ENCODE data around the gene SLC27A5. TPM values are rescaled to one million over a fixed set of nuclear protein-coding genes. Genes with fewer than 3 reads are reported as not detected.

Gene SLC27A5
- total and polyA plus RNA-seq, 11 donors, result 1.8 to 9.1 (median 3.7) TPM

DNA sequence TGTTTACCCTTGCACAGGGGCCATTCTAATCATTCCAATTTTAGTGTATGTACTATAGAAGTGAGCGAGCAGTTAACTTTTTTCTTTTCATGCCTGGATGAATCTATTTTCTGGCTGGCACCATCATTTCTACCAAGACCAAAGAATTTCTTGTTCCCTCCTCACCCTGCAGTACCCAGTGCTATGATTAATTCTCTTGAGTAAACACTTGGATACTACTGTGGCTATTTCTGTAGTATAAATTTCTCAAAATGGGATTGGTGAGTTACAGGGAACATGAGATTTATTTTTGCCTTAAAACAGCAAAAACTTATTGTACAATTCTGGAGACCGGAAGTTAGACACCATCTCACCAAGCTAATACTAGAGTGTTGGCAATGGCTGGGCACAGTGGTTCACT lies 28.0 kb downstream of the SLC27A5 start:
- 82 to 95% (median 86%) methylated on average over 2 of the region's 2 CpGs for WGBS, 4 donors
- ATAC-seq, result no peak
- Histone ChIP-seq H3K36me3 (peaks cover 0 to 24% (median 10%) of the 10 kb centered on the region in 9 donors), H3K4me3 (no peak overlapping the region), H3K27me3 (no peaks in the 10 kb centered on the region), H3K27ac (no peak overlapping the region), H3K4me1 (no peaks in the 10 kb centered on the region), H3K9me3 (no peaks in the 10 kb centered on the region)
- intact Hi-C loops (cut with DNase I), result no loop called here
- no peak for DNase-seq
- TF ChIP-seq, protein P1, sequence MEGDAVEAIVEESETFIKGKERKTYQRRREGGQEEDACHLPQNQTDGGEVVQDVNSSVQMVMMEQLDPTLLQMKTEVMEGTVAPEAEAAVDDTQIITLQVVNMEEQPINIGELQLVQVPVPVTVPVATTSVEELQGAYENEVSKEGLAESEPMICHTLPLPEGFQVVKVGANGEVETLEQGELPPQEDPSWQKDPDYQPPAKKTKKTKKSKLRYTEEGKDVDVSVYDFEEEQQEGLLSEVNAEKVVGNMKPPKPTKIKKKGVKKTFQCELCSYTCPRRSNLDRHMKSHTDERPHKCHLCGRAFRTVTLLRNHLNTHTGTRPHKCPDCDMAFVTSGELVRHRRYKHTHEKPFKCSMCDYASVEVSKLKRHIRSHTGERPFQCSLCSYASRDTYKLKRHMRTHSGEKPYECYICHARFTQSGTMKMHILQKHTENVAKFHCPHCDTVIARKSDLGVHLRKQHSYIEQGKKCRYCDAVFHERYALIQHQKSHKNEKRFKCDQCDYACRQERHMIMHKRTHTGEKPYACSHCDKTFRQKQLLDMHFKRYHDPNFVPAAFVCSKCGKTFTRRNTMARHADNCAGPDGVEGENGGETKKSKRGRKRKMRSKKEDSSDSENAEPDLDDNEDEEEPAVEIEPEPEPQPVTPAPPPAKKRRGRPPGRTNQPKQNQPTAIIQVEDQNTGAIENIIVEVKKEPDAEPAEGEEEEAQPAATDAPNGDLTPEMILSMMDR (IDR thresholded peaks at IDR 0.05), result no peak
- TF ChIP-seq POLR2A (IDR thresholded peaks at IDR 0.05), result no peak

DNA sequence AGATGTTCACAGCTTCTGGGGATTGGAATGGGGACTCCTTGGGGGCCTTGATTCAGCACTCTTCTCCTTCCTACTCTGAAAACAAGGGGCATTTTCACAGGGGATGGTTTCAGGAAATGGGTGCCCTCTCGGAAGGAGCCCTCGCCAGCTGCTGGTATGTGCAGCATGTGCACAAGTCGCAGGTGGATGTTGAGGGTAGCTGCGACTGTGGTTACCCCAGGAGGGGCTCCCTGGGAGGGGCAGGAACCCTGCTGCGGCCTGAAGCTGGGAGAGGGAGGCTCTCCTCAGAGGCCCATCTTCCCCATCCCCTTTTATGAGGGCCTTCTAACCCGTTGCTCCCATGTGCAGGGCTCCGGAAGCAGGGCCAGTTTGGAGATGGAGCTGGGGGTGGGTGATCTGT lies 29.4 kb downstream of the SLC27A5 start:
- Histone ChIP-seq H3K4me3 (no peak overlapping the region), H3K4me1 (peaks cover 0 to 1% (median 0%) of the 10 kb centered on the region in 12 donors), H3K27me3 (no peaks in the 10 kb centered on the region), H3K27ac (no peak overlapping the region), H3K36me3 (peaks cover 0 to 24% (median 10%) of the 10 kb centered on the region in 9 donors), H3K9me3 (no peaks in the 10 kb centered on the region)
- no peak for TF ChIP-seq POLR2A (IDR thresholded peaks at IDR 0.05)
- TF ChIP-seq, protein P1 (IDR thresholded peaks at IDR 0.05), result no peak
- intact Hi-C loops (cut with DNase I), result no loop called here
- 87 to 92% (median 90%) methylated on average over 7 of the region's 7 CpGs for WGBS, 4 donors
- DNase-seq (no peak), ATAC-seq (no peak)

DNA sequence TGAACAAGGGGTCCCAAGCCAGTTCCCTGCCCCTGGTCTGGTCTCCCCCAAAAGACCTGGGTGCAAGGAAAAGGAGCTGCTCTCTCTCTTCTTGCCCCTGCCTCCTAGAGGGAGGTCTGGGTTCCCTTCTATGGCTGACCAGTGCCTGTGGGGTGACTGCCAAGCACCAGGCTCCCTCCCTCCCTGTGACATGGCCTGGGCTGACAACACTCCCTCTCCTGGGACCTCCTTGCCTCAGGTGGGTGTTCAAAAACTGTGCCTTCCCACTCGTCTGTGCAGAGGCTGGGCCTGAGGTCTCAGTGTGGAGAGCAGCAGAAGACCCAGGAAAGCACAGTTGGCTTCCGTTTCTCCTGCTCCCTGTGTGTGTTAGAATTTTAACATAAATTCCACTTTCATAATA lies 31.0 kb downstream of the SLC27A5 start:
- 79 to 89% (median 85%) methylated on average over 2 of the region's 2 CpGs for WGBS, 4 donors
- H3K27me3 ChIP-seq, result no peaks in the 10 kb centered on the region
- peaks cover 0 to 24% (median 10%) of the 10 kb centered on the region in 9 donors for H3K36me3 ChIP-seq
- H3K4me1 ChIP-seq, result peaks cover 0 to 13% (median 8%) of the 10 kb centered on the region in 12 donors
- ATAC-seq, result no peak
- intact Hi-C loops (cut with DNase I), result no loop called here
- H3K4me3 ChIP-seq, result no peak overlapping the region
- H3K27ac ChIP-seq, result no peak overlapping the region
- no peak for DNase-seq
- no peaks in the 10 kb centered on the region for H3K9me3 ChIP-seq
- TF ChIP-seq POLR2A (IDR thresholded peaks at IDR 0.05), result no peak
- TF ChIP-seq, protein P1 (IDR thresholded peaks at IDR 0.05), result no peak

DNA sequence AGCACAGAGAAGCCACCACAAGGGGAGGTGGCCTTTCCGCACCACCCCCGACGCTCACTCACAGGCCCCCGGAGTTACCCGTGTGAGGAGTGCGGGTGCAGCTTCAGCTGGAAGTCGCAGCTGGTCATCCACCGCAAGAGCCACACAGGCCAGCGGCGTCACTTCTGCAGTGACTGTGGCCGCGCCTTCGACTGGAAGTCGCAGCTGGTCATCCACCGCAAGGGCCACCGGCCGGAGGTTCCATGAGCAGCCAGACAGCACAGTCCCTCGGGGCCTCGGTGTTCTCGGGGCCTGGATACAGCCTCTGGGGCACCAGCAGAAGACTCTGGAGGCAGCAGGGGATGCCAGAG lies 31.3 kb downstream of the SLC27A5 start:
- no peaks in the 10 kb centered on the region for H3K27me3 ChIP-seq
- H3K36me3 ChIP-seq, result peaks cover 0 to 24% (median 10%) of the 10 kb centered on the region in 9 donors
- intact Hi-C loops (cut with DNase I), result no loop called here
- TF ChIP-seq, protein P1 (IDR thresholded peaks at IDR 0.05), result no peak
- no peak for TF ChIP-seq POLR2A (IDR thresholded peaks at IDR 0.05)
- no peak for DNase-seq
- no peak overlapping the region for H3K27ac ChIP-seq
- no peak overlapping the region for H3K4me3 ChIP-seq
- H3K9me3 ChIP-seq, result no peaks in the 10 kb centered on the region
- H3K4me1 ChIP-seq, result peaks cover 0 to 14% (median 9%) of the 10 kb centered on the region in 12 donors
- no peak for ATAC-seq
- 89 to 96% (median 92%) methylated on average over 3 to 20 of the region's 20 CpGs for WGBS, 4 donors

All from heart left ventricle (tissue), 16 donors.